AG04450 (cell line): Measurements from ENCODE around the gene PIR. TPM values are rescaled to one million over a fixed set of nuclear protein-coding genes. Genes with fewer than 3 reads are reported as not detected.

Experiments used
- CTCF ChIA-PET: fragments of 300-600, 350-600 bp; formaldehyde crosslinking; extraction: SDS; loops from one replicate; lab custom pipeline; 2022; ENCODE audit warnings: antibody characterized with exemption, inconsistent platforms; lab: Charles Lee
- POLR2A ChIA-PET: fragments of 350-600 bp; formaldehyde crosslinking; extraction: SDS; loops from one replicate; lab custom pipeline; 2021; ENCODE audit warnings: antibody characterized with exemption, inconsistent platforms; lab: Yijun Ruan, JAX
- DNase-seq: peaks from one replicate; pipeline ENCODE4 v3.0.0-alpha.2; 2011; ENCODE audit warnings: low read depth, low spot score
- H3K27ac ChIP-seq: one replicate; pipeline ENCODE4 v1.5.1; 2012; ENCODE audit warnings: low read depth, low read length, control low read depth
- H3K27me3 ChIP-seq: one replicate; pipeline ENCODE4 v1.6.0; 2012; ENCODE audit warnings: low read length; ENCODE audit not compliant: control insufficient read depth, insufficient read depth
- H3K4me3 ChIP-seq: 2 replicates; pipeline ENCODE4 v1.5.1; 2011; ENCODE audit warnings: mild to moderate bottlenecking, low read depth, low read length, control low read depth
- H3K9me3 ChIP-seq: 2 replicates; pipeline ENCODE4 v1.5.1; 2012; ENCODE audit warnings: low read length; ENCODE audit not compliant: control insufficient read depth, insufficient read depth
- CTCF ChIP-seq: IDR thresholded peaks from 2 replicates; pipeline ENCODE4 v1.5.1; 2011; ENCODE audit warnings: low read depth, low read length, control low read depth, inconsistent platforms
- polyA plus RNA-seq: library from polyadenylated mRNA; depleted of rRNA; stranded (reverse); fragments of >200 nt; gene quantifications from 2 replicates; pipeline ENCODE4 v1.2.3, GENCODE V29; 2011

The PIR gene
- polyA plus RNA-seq, 1 experiment, result 42.5 TPM

GRCh38 chrX:15504661-15505060 lies 11.5 kb upstream of the PIR start:
- Histone ChIP-seq H3K4me3 (no peak overlapping the region), H3K27me3 (peaks cover 2% of the 10 kb centered on the region), H3K27ac (no peak overlapping the region), H3K9me3 (no peaks in the 10 kb centered on the region)
- POLR2A ChIA-PET, result no interaction called here
- CTCF ChIA-PET, result no interaction called here
- no peak for TF ChIP-seq CTCF
- no peak for DNase-seq

GRCh38 chrX:15501506-15501905 lies 8.4 kb upstream of the PIR start:
- POLR2A ChIA-PET, result no interaction called here
- Histone ChIP-seq H3K9me3 (no peaks in the 10 kb centered on the region), H3K27me3 (no peaks in the 10 kb centered on the region), H3K4me3 (no peak overlapping the region), H3K27ac (no peak overlapping the region)
- no peak for DNase-seq
- no peak for TF ChIP-seq CTCF
- CTCF ChIA-PET, result interaction anchor here (0.6 kb wide), 2 partner anchors 84 to 1202 kb away, joined by 3 to 7 read pairs; no protein-coding TSS in a partner anchor

GRCh38 chrX:15500497-15500966 lies 7.4 kb upstream of the PIR start, which contains the start of gene BMX:
Gene BMX (plus strand): TSS chrX:15500807. CDS start chrX:15508354, 7,547 bp downstream.
- TF ChIP-seq CTCF, result no peak
- POLR2A ChIA-PET, result no interaction called here
- Histone ChIP-seq H3K27me3 (no peaks in the 10 kb centered on the region), H3K27ac (no peak within 1 kb of the TSS), H3K9me3 (no peaks in the 10 kb centered on the region), H3K4me3 (no peak within 1 kb of the TSS)
- CTCF ChIA-PET, result interaction anchor here (0.8 to 1.0 kb wide), 2 partner anchors 32 to 151 kb away, joined by 3 read pairs; no protein-coding TSS in a partner anchor
- DNase-seq, result no peak

- no peak overlapping the region for H3K27ac ChIP-seq
- ChIA-PET CTCF (interaction anchor here (0.8 to 1.0 kb wide), 3 partner anchors 31 to 200 kb away, joined by 3 read pairs; no protein-coding TSS in a partner anchor), POLR2A (no interaction called here)
- no peaks in the 10 kb centered on the region for H3K27me3 ChIP-seq
- DNase-seq, result no peak
- no peak for TF ChIP-seq CTCF
- no peak overlapping the region for H3K4me3 ChIP-seq
- H3K9me3 ChIP-seq, result no peaks in the 10 kb centered on the region
These were observed 6.8 kb upstream of the PIR start for GRCh38 chrX:15499976-15500375.

- no peak overlapping the region for H3K4me3 ChIP-seq
- DNase-seq, result no peak
- TF ChIP-seq CTCF, result no peak
- POLR2A ChIA-PET, result no interaction called here
- no peaks in the 10 kb centered on the region for H3K27me3 ChIP-seq
- no peaks in the 10 kb centered on the region for H3K9me3 ChIP-seq
- CTCF ChIA-PET, result interaction anchor here (0.6 to 0.7 kb wide), 4 partner anchors 8 to 1533 kb away, joined by 3 to 7 read pairs (median 4); no protein-coding TSS in a partner anchor
- H3K27ac ChIP-seq, result no peak overlapping the region
These were observed 5.6 kb upstream of the PIR start for GRCh38 chrX:15498741-15499140.
